H1 (cell line): Measurements from ENCODE around the gene SLC25A34. TPM values are rescaled to one million over a fixed set of nuclear protein-coding genes. Genes with fewer than 3 reads are reported as not detected.

Experiments used
- CTCF ChIA-PET: fragments of 300-600 bp; sonication (Branson Sonifier 250); formaldehyde crosslinking; loops from one replicate; lab custom pipeline; 2021; ENCODE audit not compliant: partially characterized antibody; lab: Charles Lee
- POLR2A ChIA-PET: fragments of 300-600 bp; sonication (Branson Sonifier 250); formaldehyde crosslinking; loops from one replicate; lab custom pipeline; 2021; ENCODE audit warnings: inconsistent platforms; ENCODE audit not compliant: partially characterized antibody; lab: Charles Lee
- DNase-seq, 2 experiments: peaks; one replicate each; pipeline versions ENCODE4 v3.0.0 to v3.0.0-alpha.2; 2010 to 2022; ENCODE audit warnings: low spot score in 2 of 2, low read depth in 1 of 2, mixed read lengths in 1 of 2
- FAIRE-seq: peaks from 2 replicates; lab custom pipeline; 2011; peaks lifted over from hg19 to GRCh38; lab: Jason Lieb, UNC
- H2AFZ ChIP-seq: 2 replicates; pipeline ENCODE4 v1.8.1; 2012; ENCODE audit warnings: low read length, inconsistent platforms
- H2AK5ac ChIP-seq: 2 replicates; pipeline ENCODE4 v1.6.1; 2013; ENCODE audit warnings: low read depth, low read length
- H2BK120ac ChIP-seq: replicated peaks from 2 replicates; pipeline ENCODE3; 2013; ENCODE audit warnings: low read depth, low read length, inconsistent platforms
- H2BK12ac ChIP-seq: 2 replicates; pipeline ENCODE4 v1.6.1; 2013; ENCODE audit warnings: low read depth, low read length
- H2BK15ac ChIP-seq: 2 replicates; pipeline ENCODE4 v1.6.1; 2013; ENCODE audit warnings: low read length
- H2BK20ac ChIP-seq: 2 replicates; pipeline ENCODE4 v1.6.1; 2013; ENCODE audit warnings: low read length
- H2BK5ac ChIP-seq: 2 replicates; pipeline ENCODE4 v1.6.1; 2013; ENCODE audit warnings: low read depth, low read length
- H3K14ac ChIP-seq: 2 replicates; pipeline ENCODE4 v1.6.1; 2013; ENCODE audit warnings: inconsistent platforms; ENCODE audit not compliant: insufficient read length
- H3K18ac ChIP-seq: 2 replicates; pipeline ENCODE4 v1.6.1; 2013; ENCODE audit warnings: low read length; ENCODE audit errors: extremely low read depth
- H3K23ac ChIP-seq: 2 replicates; pipeline ENCODE4 v1.6.1; 2013; ENCODE audit warnings: inconsistent platforms; ENCODE audit not compliant: insufficient read length
- H3K23me2 ChIP-seq: 2 replicates; pipeline ENCODE4 v1.6.1; 2013; ENCODE audit warnings: low read depth, low read length
- H3K27ac ChIP-seq: 2 replicates; pipeline ENCODE4 v1.6.1; 2011; ENCODE audit warnings: low read depth, low read length, inconsistent platforms
- H3K27me3 ChIP-seq, 4 experiments: replicated peaks in 1 of 4; 1 replicate in 1 of 4; 2 replicates in 3 of 4; pipeline versions ENCODE4 v1.6.1 to v1.8.1; 2011 to 2013; ENCODE audit warnings: low read length in 3 of 4, mild to moderate bottlenecking in 3 of 4, inconsistent platforms in 2 of 4, mixed read lengths in 2 of 4, moderate library complexity in 1 of 4; ENCODE audit not compliant: control insufficient read depth in 3 of 4, insufficient read depth in 3 of 4; ENCODE audit errors: extremely low read depth in 1 of 4
- H3K36me3 ChIP-seq, 4 experiments: 2 replicates each; pipeline versions ENCODE4 v1.6.1 to v1.8.1; 2011 to 2013; ENCODE audit warnings: mild to moderate bottlenecking in 4 of 4, low read length in 3 of 4, moderate library complexity in 2 of 4, control low read depth in 1 of 4, inconsistent platforms in 1 of 4; ENCODE audit not compliant: insufficient read depth in 4 of 4, control insufficient read depth in 2 of 4
- H3K4ac ChIP-seq: replicated peaks from 2 replicates; pipeline ENCODE3; 2013; ENCODE audit warnings: low read length, low read depth, mixed read lengths, inconsistent platforms; ENCODE audit not compliant: insufficient read length
- H3K4me1 ChIP-seq, 4 experiments: replicated peaks in 1 of 4; 1 replicate in 1 of 4; 2 replicates in 3 of 4; pipeline versions ENCODE4 v1.6.1 to v1.8.1; 2011 to 2013; ENCODE audit warnings: low read length in 3 of 4, inconsistent platforms in 2 of 4, mixed read lengths in 1 of 4; ENCODE audit not compliant: insufficient read depth in 4 of 4, control insufficient read depth in 3 of 4
- H3K4me2 ChIP-seq, 2 experiments: 2 replicates each; pipeline versions ENCODE4 v1.6.1 to v1.8.1; 2011 to 2013; ENCODE audit warnings: low read depth in 2 of 2, low read length in 2 of 2, control low read depth in 1 of 2, inconsistent platforms in 1 of 2, mild to moderate bottlenecking in 1 of 2; ENCODE audit not compliant: insufficient read depth in 1 of 2
- H3K4me3 ChIP-seq, 4 experiments: fragments of 200-600, 300-600 bp in 1 of 4; sonication (generic), shearing (Covaris generic), sonication (Bioruptor Twin) in 1 of 4; 2 replicates each; pipeline versions ENCODE4 v1.5.1 to v1.8.1; 2011 to 2016; ENCODE audit warnings: low read length in 4 of 4, low read depth in 3 of 4, control low read depth in 2 of 4, inconsistent platforms in 2 of 4, mild to moderate bottlenecking in 2 of 4, mixed read lengths in 1 of 4, moderate library complexity in 1 of 4; ENCODE audit not compliant: insufficient read depth in 2 of 4; ENCODE audit errors: extremely low read depth in 1 of 4
- H3K56ac ChIP-seq: replicated peaks from 2 replicates; pipeline ENCODE3; 2013; ENCODE audit warnings: low read depth, mild to moderate bottlenecking, mixed read lengths, low read length, inconsistent platforms; ENCODE audit not compliant: insufficient read length
- H3K79me1 ChIP-seq: 2 replicates; pipeline ENCODE4 v1.6.1; 2013; ENCODE audit warnings: low read depth, low read length, control low read depth
- H3K79me2 ChIP-seq, 2 experiments: 2 replicates each; pipeline versions ENCODE4 v1.6.1 to v1.8.1; 2012 to 2013; ENCODE audit warnings: low read length in 2 of 2, mild to moderate bottlenecking in 2 of 2, inconsistent platforms in 1 of 2; ENCODE audit not compliant: insufficient read depth in 2 of 2, control insufficient read depth in 1 of 2
- H3K9ac ChIP-seq, 4 experiments: replicated peaks in 1 of 4; 1 replicate in 1 of 4; 2 replicates in 3 of 4; pipeline versions ENCODE4 v1.6.1 to v1.8.1; 2011 to 2013; ENCODE audit warnings: low read depth in 3 of 4, low read length in 3 of 4, control low read depth in 2 of 4, mild to moderate bottlenecking in 2 of 4, moderate library complexity in 2 of 4, inconsistent platforms in 1 of 4; ENCODE audit errors: extremely low read depth in 1 of 4
- H3K9me3 ChIP-seq, 2 experiments: 2 replicates each; pipeline versions ENCODE4 v1.6.1 to v1.8.1; 2012 to 2013; ENCODE audit warnings: mild to moderate bottlenecking in 2 of 2, moderate library complexity in 2 of 2, control low read depth in 1 of 2, inconsistent platforms in 1 of 2, low read depth in 1 of 2, low read length in 1 of 2, mixed read lengths in 1 of 2; ENCODE audit not compliant: insufficient read depth in 2 of 2
- H4K20me1 ChIP-seq, 2 experiments: replicated peaks in 1 of 2; 2 replicates each; pipeline versions ENCODE3 to v1.8.1; 2011 to 2013; ENCODE audit warnings: inconsistent platforms in 2 of 2, low read length in 2 of 2, mild to moderate bottlenecking in 1 of 2; ENCODE audit not compliant: insufficient read depth in 2 of 2, control insufficient read depth in 1 of 2
- H4K5ac ChIP-seq: 2 replicates; pipeline ENCODE4 v1.6.1; 2013; ENCODE audit warnings: low read length, low read depth, mixed read lengths, inconsistent platforms; ENCODE audit not compliant: insufficient read length
- H4K8ac ChIP-seq: 2 replicates; pipeline ENCODE4 v1.8.0; 2013; ENCODE audit warnings: mild to moderate bottlenecking, moderate library complexity, low read length, inconsistent platforms; ENCODE audit not compliant: insufficient read depth; ENCODE audit errors: extremely low read depth
- H4K91ac ChIP-seq: replicated peaks from 2 replicates; pipeline ENCODE3; 2013; ENCODE audit warnings: low read length, mixed read lengths, inconsistent platforms; ENCODE audit not compliant: insufficient read length
- ATF2 ChIP-seq: IDR thresholded peaks from 2 replicates; pipeline ENCODE4 v1.6.1; 2012; ENCODE audit warnings: low read length, inconsistent platforms
- CTCF ChIP-seq, 3 experiments: IDR thresholded peaks; 1 replicate in 2 of 3; 2 replicates in 1 of 3; pipeline versions ENCODE4 v1.5.1 to v1.6.1; 2011; ENCODE audit warnings: low read length in 3 of 3, mild to moderate bottlenecking in 3 of 3, inconsistent platforms in 2 of 3, low read depth in 1 of 3, moderate library complexity in 1 of 3; ENCODE audit not compliant: insufficient read depth in 1 of 3; ENCODE audit errors: control extremely low read depth in 1 of 3
- GABPA ChIP-seq: IDR thresholded peaks from 2 replicates; pipeline ENCODE4 v1.6.1; 2011; ENCODE audit warnings: mild to moderate bottlenecking, low read length, moderate library complexity, borderline replicate concordance; ENCODE audit not compliant: insufficient read depth
- MAFK ChIP-seq: IDR thresholded peaks from 2 replicates; pipeline ENCODE4 v1.6.1; 2012; ENCODE audit warnings: low read depth, mild to moderate bottlenecking, improper control_type of control experiment, low read length
- POLR2AphosphoS5 ChIP-seq: IDR thresholded peaks from 2 replicates; pipeline ENCODE4 v1.6.1; 2011; ENCODE audit warnings: low read depth, low read length
- POU5F1 ChIP-seq: IDR thresholded peaks from 2 replicates; pipeline ENCODE4 v1.6.1; 2011; ENCODE audit warnings: low read depth, mild to moderate bottlenecking, low read length, moderate library complexity
- RNF2 ChIP-seq: fragments of 200-900, 300-1000 bp; sonication (generic); IDR thresholded peaks from 2 replicates; pipeline ENCODE4 v1.7.1; 2016; ENCODE audit warnings: borderline replicate concordance, low read depth, mild to moderate bottlenecking, antibody characterized with exemption, low read length; ENCODE audit not compliant: poor library complexity, severe bottlenecking; ENCODE audit errors: missing control alignments
- WGBS, 2 experiments: shearing (Covaris generic) in 1 of 2; methylation state at CpG; one replicate each; pipeline versions ENCODE4 v1.1.6 to v1.1.7; 2013 to 2015; ENCODE audit warnings: low lambda C conversion rate in 2 of 2, mixed read lengths in 2 of 2, inconsistent platforms in 1 of 2, low coverage in 1 of 2, missing lambda C conversion rate in 1 of 2; ENCODE audit not compliant: insufficient replicate concordance in 2 of 2, insufficient coverage in 1 of 2, insufficient read length in 1 of 2; ENCODE audit errors: extremely low coverage in 1 of 2, missing lambda C conversion rate in 1 of 2; 5-methylcytosine and 5-hydroxymethylcytosine counted together
- polyA plus RNA-seq, 7 experiments: library from polyadenylated mRNA; depleted of rRNA in 3 of 7; stranded (reverse) in 5 of 7; unstranded in 2 of 7; fragments of >200 nt in 5 of 7; fragments of 200-250 nt in 2 of 7; gene quantifications; 1 replicate in 5 of 7; 2 replicates in 1 of 7; 4 replicates in 1 of 7; pipeline versions ENCODE4 v1.2.1 to v1.2.3, GENCODE V29; 2011 to 2013; ENCODE audit warnings: missing spikeins in 2 of 7, mixed read lengths in 2 of 7
- total RNA-seq: library from RNA; stranded (reverse); fragmentation: NEBNext Ultra II Directional; extraction: Animal tissue kit (Norgen Biotek cat#: 25700); gene quantifications from 2 replicates; pipeline ENCODE4 v1.2.1, GENCODE V29; 2021

The SLC25A34 gene
- total and polyA plus RNA-seq, 2 of the 8 experiments (the other 6 are each of a cell fraction or from before 2014, with no cell fraction given) = 0.48 to 0.62 TPM

DNA sequence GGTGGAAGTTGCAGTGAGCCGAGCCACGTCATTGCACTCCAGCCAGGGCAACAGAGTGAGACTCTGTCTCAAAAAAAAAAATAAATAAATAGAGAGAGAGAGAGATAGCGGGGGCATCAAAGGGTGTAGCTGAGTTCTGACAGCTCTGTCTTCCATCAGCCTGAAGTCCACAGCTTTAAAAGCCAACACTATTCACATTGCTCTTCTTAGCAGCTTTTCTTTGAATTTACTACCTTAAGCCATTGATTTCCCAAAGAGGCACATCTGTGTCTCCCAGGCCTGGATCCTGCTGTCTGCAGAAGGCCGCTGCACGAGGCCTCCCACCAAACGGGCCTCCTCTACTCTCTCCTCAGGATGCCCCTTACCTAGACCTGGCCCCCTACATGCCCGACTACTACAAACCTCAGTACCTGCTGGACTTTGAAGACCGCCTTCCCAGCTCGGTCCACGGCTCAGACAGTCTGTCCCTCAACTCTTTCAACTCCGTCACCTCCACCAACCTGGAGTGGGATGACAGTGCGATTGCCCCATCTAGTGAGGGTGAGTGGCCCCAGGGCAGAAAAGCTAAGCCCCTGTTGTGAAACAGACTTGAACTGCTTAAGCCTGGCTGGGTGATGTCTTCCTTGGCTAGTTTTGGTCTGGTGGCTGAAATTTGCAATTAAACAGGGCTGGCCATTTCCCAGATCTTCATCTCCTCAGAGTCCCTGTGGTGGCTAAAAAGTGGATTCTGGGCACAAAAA is 16.5 kb upstream of the SLC25A34 start:
- ChIA-PET POLR2A (no interaction called here), CTCF (interaction anchor here (0.6 to 2.7 kb wide), 7 partner anchors 12 to 241 kb away, joined by 3 to 15 read pairs (median 3); no protein-coding TSS in a partner anchor)
- Histone ChIP-seq H3K23me2 (no peaks in the 10 kb centered on the region), H4K91ac (no peak overlapping the region), H3K79me1 (peaks cover 2% of the 10 kb centered on the region; the same call in 1 of the 2 replicates), H2BK15ac (no peak overlapping the region), H3K4me3 (no peak overlapping the region), H3K4me2 (no peak overlapping the region), H2BK120ac (no peak overlapping the region), H2BK20ac (no peak overlapping the region), H3K36me3 (peaks cover 0 to 14% (median 6%) of the 10 kb centered on the region in 4 experiments; a peak in 4 of 8 replicates), H3K4ac (no peak overlapping the region), H2AK5ac (no peak overlapping the region), H3K9me3 (no peaks in the 10 kb centered on the region), H3K4me1 (no peaks in the 10 kb centered on the region), H4K20me1 (peaks cover 0 to 5% of the 10 kb centered on the region in 2 experiments), H3K18ac (no peak overlapping the region), H3K14ac (no peak overlapping the region), H3K9ac (no peak overlapping the region), H3K56ac (no peak overlapping the region), H3K27me3 (no peaks in the 10 kb centered on the region; a peak in 1 of 7 replicates), H2BK5ac (no peak overlapping the region), H4K5ac (no peak overlapping the region), H2BK12ac (no peak overlapping the region), H3K23ac (no peak overlapping the region), H3K79me2 (no peaks in the 10 kb centered on the region), H2AFZ (no peak overlapping the region), H4K8ac (no peak overlapping the region), H3K27ac (no peak overlapping the region)
- FAIRE-seq (no peak), DNase-seq (no peak)
- WGBS, 2 experiments = 94% methylated on average over 12 of the region's 12 CpGs; no CpG with 5 or more reads in 1 of the 2 experiments
- TF ChIP-seq ATF2 (no peak), POLR2AphosphoS5 (no peak), POU5F1 (no peak), RNF2 (no peak), MAFK (no peak), GABPA (no peak), CTCF (IDR thresholded peaks at IDR 0.05; ENCODE audit: control extremely low read depth in 1 of 3, insufficient read depth in 1 of 3, low read depth in 1 of 3, low read length in 3 of 3) (peak in 1 of 3 experiments; percentile 24; a peak in 1 of 4 replicates)
